CD14-positive monocyte (primary cell): ENCODE data around the gene TAS1R3. TPM values are rescaled to one million over a fixed set of nuclear protein-coding genes. Genes with fewer than 3 reads are reported as not detected.

Source experiments
- DNase-seq, 3 donors: peaks; one replicate each; pipeline ENCODE4 v3.0.0-alpha.2; 2011 to 2022
- H2AFZ ChIP-seq: 2 replicates; pipeline ENCODE4 v1.6.0; 2012; ENCODE audit warnings: mild to moderate bottlenecking, low read depth, low read length, inconsistent platforms; ENCODE audit not compliant: insufficient read depth, poor library complexity, severe bottlenecking
- H3K27ac ChIP-seq, 2 donors: 1 replicate in 1 of 2; 2 replicates in 1 of 2; pipeline ENCODE4 v1.5.1; 2012 to 2013; ENCODE audit warnings: low read length in 2 of 2, control low read depth in 1 of 2, inconsistent platforms in 1 of 2, low read depth in 1 of 2, mild to moderate bottlenecking in 1 of 2
- H3K27me3 ChIP-seq, 2 donors: one replicate each; pipeline versions ENCODE4 v1.6.0 to v1.6.1; 2011 to 2013; ENCODE audit warnings: low read length in 2 of 2; ENCODE audit not compliant: control insufficient read depth in 2 of 2, insufficient read depth in 2 of 2
- H3K36me3 ChIP-seq, 2 donors: replicated peaks in 1 of 2; 1 replicate in 1 of 2; 2 replicates in 1 of 2; pipeline versions ENCODE4 v1.5.1 to v1.6.1; 2012 to 2013; ENCODE audit warnings: low read length in 2 of 2, control low read depth in 1 of 2, inconsistent platforms in 1 of 2, mild to moderate bottlenecking in 1 of 2; ENCODE audit not compliant: insufficient read depth in 2 of 2, control insufficient read depth in 1 of 2
- H3K4me1 ChIP-seq, 2 donors: 1 replicate in 1 of 2; 2 replicates in 1 of 2; pipeline versions ENCODE4 v1.5.1 to v1.6.1; 2012 to 2013; ENCODE audit warnings: low read length in 2 of 2, control low read depth in 1 of 2, inconsistent platforms in 1 of 2, mild to moderate bottlenecking in 1 of 2, moderate library complexity in 1 of 2; ENCODE audit not compliant: insufficient read depth in 2 of 2, control insufficient read depth in 1 of 2
- H3K4me2 ChIP-seq: replicated peaks from 2 replicates; pipeline ENCODE3; 2012; ENCODE audit warnings: low read length, moderate library complexity, mild to moderate bottlenecking; ENCODE audit not compliant: poor library complexity, severe bottlenecking; ENCODE audit errors: extremely low read depth
- H3K4me3 ChIP-seq, 3 experiments: fragments of 200-600 bp in 1 of 3; sonication (generic) in 1 of 3; replicated peaks in 1 of 3; 1 replicate in 2 of 3; 2 replicates in 1 of 3; pipeline ENCODE4 v1.5.1; 2011 to 2013; ENCODE audit warnings: low read length in 3 of 3, mild to moderate bottlenecking in 3 of 3, control low read depth in 2 of 3, low read depth in 2 of 3, inconsistent platforms in 1 of 3, moderate library complexity in 1 of 3
- H3K79me2 ChIP-seq: 2 replicates; pipeline ENCODE4 v1.6.0; 2012; ENCODE audit warnings: mild to moderate bottlenecking, control low read depth, inconsistent platforms, low read length, moderate library complexity; ENCODE audit not compliant: insufficient read depth
- H3K9ac ChIP-seq: 2 replicates; pipeline ENCODE4 v1.6.0; 2017; ENCODE audit warnings: low read length, mild to moderate bottlenecking; ENCODE audit not compliant: insufficient read depth, poor library complexity, severe bottlenecking
- H3K9me3 ChIP-seq, 2 donors: replicated peaks in 1 of 2; 1 replicate in 1 of 2; 2 replicates in 1 of 2; pipeline versions ENCODE4 v1.5.1 to v1.6.1; 2012 to 2013; ENCODE audit warnings: low read length in 2 of 2, control low read depth in 1 of 2; ENCODE audit not compliant: control insufficient read depth in 1 of 2, insufficient read depth in 1 of 2
- H4K20me1 ChIP-seq: 2 replicates; pipeline ENCODE4 v1.6.0; 2012; ENCODE audit warnings: mild to moderate bottlenecking, low read length, control low read depth, moderate library complexity; ENCODE audit not compliant: insufficient read depth
- H3K27ac Mint-ChIP-seq, 7 donors: one replicate each; pipeline ENCODE4 v1.8.0; 2020; ENCODE audit warnings: mild to moderate bottlenecking in 7 of 7, mixed read lengths in 7 of 7, moderate library complexity in 6 of 7, inconsistent platforms in 2 of 7
- H3K27me3 Mint-ChIP-seq, 3 donors: one replicate each; pipeline ENCODE4 v1.8.0; 2021 to 2022; ENCODE audit warnings: low read depth in 3 of 3, mild to moderate bottlenecking in 3 of 3, mixed read lengths in 3 of 3, moderate library complexity in 3 of 3, inconsistent platforms in 1 of 3
- H3K36me3 Mint-ChIP-seq, 2 donors: one replicate each; pipeline ENCODE4 v1.8.0; 2020; ENCODE audit warnings: mixed read lengths in 2 of 2, inconsistent platforms in 1 of 2, mild to moderate bottlenecking in 1 of 2
- H3K4me1 Mint-ChIP-seq: one replicate; pipeline ENCODE4 v1.8.0; 2020; ENCODE audit warnings: mild to moderate bottlenecking, mixed read lengths
- H3K4me3 Mint-ChIP-seq, 2 donors: one replicate each; pipeline ENCODE4 v1.8.0; 2020; ENCODE audit warnings: mild to moderate bottlenecking in 2 of 2, mixed read lengths in 2 of 2, moderate library complexity in 1 of 2
- H3K9me3 Mint-ChIP-seq, 7 donors: one replicate each; pipeline ENCODE4 v1.8.0; 2020 to 2022; ENCODE audit warnings: mixed read lengths in 7 of 7, mild to moderate bottlenecking in 6 of 7, moderate library complexity in 6 of 7, inconsistent platforms in 2 of 7
- WGBS: methylation state at CpG from one replicate; pipeline ENCODE4 v1.1.5; 2013; ENCODE audit warnings: missing lambda C conversion rate; ENCODE audit not compliant: insufficient coverage; 5-methylcytosine and 5-hydroxymethylcytosine counted together
- intact Hi-C, 2 donors: fragments of 100-400 bp; cut with micrococcal nuclease; formaldehyde crosslinking; loops; one replicate each; pipeline versions ENCODE4 v1.15.0 to v1.15.1; 2023
- polyA plus RNA-seq, 3 donors: library from polyadenylated mRNA; depleted of rRNA in 1 of 3; unstranded in 2 of 3; stranded (reverse) in 1 of 3; fragments of 300-500 nt in 2 of 3; fragments of >200 nt in 1 of 3; fragmentation: Illumina TruSeq in 2 of 3; gene quantifications; 1 replicate in 2 of 3; 2 replicates in 1 of 3; pipeline ENCODE4 v1.2.3, GENCODE V29; 2012 to 2021
- TF ChIP-seq, protein P1 (sequence below): fragments of 200-600 bp; IDR thresholded peaks from one replicate; pipeline ENCODE4 v1.8.0; 2022; ENCODE audit warnings: antibody characterized with exemption, mild to moderate bottlenecking

Gene TAS1R3
- polyA plus RNA-seq, 3 donors: 0.45 TPM; not detected in 2

DNA sequence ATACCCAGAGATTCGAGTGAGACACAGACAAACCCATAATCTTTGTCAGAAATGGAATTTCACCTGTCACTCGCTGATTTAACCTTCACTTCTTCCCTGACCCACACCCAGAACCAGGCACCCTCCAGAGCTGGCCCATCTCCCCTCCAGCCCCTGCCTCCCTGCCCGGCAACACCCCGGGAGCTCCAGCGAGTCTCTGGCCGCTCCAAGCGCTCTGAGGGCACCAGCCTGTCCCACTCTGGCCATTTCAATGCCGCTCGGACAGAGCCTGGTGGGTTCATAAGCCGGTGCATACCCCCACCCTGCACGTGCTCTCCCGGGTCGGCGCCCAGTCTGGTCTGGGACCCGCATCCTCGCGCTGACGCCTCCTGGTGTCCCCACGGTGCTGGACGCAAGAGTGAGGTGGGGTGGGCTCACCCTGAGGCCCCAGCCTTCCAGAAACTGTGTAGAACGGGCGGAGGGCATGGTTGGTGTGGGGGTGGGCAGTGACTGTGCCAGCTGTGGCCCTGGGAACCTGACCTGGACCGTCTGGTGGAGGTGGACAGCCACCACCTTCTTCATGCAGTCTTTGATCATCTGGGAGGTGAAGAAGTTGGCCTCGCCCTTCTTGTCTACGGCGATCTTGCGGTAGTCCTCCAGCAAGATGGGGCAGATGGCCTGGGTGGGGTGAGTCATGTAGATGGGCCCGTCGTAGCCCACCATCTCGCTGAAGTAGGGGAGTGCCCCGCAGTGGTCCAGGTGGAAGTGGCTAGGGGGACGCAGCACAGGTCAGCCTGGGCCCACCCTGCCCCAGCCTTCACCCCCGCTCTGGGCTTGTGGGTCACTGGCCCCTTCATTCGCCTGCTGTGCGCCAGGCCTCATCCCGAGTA lies 12.1 kb upstream of the TAS1R3 start:
- Mint-ChIP-seq H3K4me3 (no peak overlapping the region), H3K36me3 (peaks cover 35 to 62% of the 10 kb centered on the region in 2 donors), H3K9me3 (no peaks in the 10 kb centered on the region), H3K27me3 (no peaks in the 10 kb centered on the region), H3K27ac (peak overlapping the region in 5 of 7 donors; percentile 5 to 72 (median 45)), H3K4me1 (peaks cover 14% of the 10 kb centered on the region)
- H3K27ac ChIP-seq: no peak overlapping the region
- no peaks in the 10 kb centered on the region for H3K9me3 ChIP-seq
- H3K27me3 ChIP-seq: no peaks in the 10 kb centered on the region
- H3K4me3 ChIP-seq: no peak overlapping the region
- no peak overlapping the region for H2AFZ ChIP-seq
- no peak overlapping the region for H3K4me2 ChIP-seq
- WGBS: 94% methylated on average over 25 of the region's 36 CpGs
- no peak for DNase-seq
- H4K20me1 ChIP-seq: peaks cover 73% of the 10 kb centered on the region
- H3K4me1 ChIP-seq: peaks cover 8 to 9% of the 10 kb centered on the region in 2 donors
- H3K79me2 ChIP-seq: peaks cover 35% of the 10 kb centered on the region
- peaks cover 47 to 62% of the 10 kb centered on the region in 2 donors for H3K36me3 ChIP-seq
- intact Hi-C loops: no loop called here
- H3K9ac ChIP-seq: no peak overlapping the region
- TF ChIP-seq, protein P1, sequence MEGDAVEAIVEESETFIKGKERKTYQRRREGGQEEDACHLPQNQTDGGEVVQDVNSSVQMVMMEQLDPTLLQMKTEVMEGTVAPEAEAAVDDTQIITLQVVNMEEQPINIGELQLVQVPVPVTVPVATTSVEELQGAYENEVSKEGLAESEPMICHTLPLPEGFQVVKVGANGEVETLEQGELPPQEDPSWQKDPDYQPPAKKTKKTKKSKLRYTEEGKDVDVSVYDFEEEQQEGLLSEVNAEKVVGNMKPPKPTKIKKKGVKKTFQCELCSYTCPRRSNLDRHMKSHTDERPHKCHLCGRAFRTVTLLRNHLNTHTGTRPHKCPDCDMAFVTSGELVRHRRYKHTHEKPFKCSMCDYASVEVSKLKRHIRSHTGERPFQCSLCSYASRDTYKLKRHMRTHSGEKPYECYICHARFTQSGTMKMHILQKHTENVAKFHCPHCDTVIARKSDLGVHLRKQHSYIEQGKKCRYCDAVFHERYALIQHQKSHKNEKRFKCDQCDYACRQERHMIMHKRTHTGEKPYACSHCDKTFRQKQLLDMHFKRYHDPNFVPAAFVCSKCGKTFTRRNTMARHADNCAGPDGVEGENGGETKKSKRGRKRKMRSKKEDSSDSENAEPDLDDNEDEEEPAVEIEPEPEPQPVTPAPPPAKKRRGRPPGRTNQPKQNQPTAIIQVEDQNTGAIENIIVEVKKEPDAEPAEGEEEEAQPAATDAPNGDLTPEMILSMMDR: no peak

DNA sequence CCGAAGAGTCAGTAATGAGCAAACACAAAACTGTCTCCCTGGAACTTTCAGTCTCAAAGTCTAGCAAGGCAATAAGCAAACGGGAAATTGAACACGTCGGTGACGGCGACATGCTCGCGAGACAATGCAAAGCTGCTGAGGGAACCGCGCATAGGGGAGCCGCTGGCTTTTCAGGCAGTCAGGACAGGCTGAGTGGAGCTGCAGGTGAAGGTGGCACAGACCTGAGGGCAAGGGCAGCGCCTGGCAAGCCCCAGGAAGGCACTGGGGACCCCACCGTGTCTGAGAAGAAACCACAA lies 11.5 kb upstream of the TAS1R3 start:
- Histone ChIP-seq H2AFZ (no peak overlapping the region), H3K27me3 (no peaks in the 10 kb centered on the region), H4K20me1 (peaks cover 67% of the 10 kb centered on the region), H3K4me3 (no peak overlapping the region), H3K4me2 (no peak overlapping the region), H3K36me3 (peaks cover 41 to 56% of the 10 kb centered on the region in 2 donors), H3K27ac (no peak overlapping the region), H3K9ac (no peak overlapping the region), H3K79me2 (peaks cover 38% of the 10 kb centered on the region), H3K4me1 (peaks cover 8 to 9% of the 10 kb centered on the region in 2 donors), H3K9me3 (no peaks in the 10 kb centered on the region)
- intact Hi-C loops: no loop called here
- H3K27me3 Mint-ChIP-seq: no peaks in the 10 kb centered on the region
- TF ChIP-seq, protein P1: no peak
- H3K9me3 Mint-ChIP-seq: no peaks in the 10 kb centered on the region
- H3K36me3 Mint-ChIP-seq: peaks cover 32 to 56% of the 10 kb centered on the region in 2 donors
- 93% methylated on average over 13 of the region's 13 CpGs for WGBS
- no peak for DNase-seq
- peak overlapping the region in 2 of 7 donors; percentile 53 to 72 for H3K27ac Mint-ChIP-seq
- peaks cover 14% of the 10 kb centered on the region for H3K4me1 Mint-ChIP-seq
- no peak overlapping the region for H3K4me3 Mint-ChIP-seq
